Esophagus (tissue), 2 donors: ENCODE data around the gene EXOC3. TPM values are rescaled to one million over a fixed set of nuclear protein-coding genes. Genes with fewer than 3 reads are reported as not detected.

ENCODE experiments used
- H3K27ac ChIP-seq, 2 donors: one replicate each; pipeline ENCODE4 v1.5.1; 2013; ENCODE audit warnings: low read depth in 2 of 2, mild to moderate bottlenecking in 2 of 2, inconsistent platforms in 1 of 2, low read length in 1 of 2, moderate library complexity in 1 of 2
- H3K27me3 ChIP-seq, 2 donors: one replicate each; pipeline ENCODE4 v1.6.1; 2013; ENCODE audit warnings: low read length in 2 of 2, control low read depth in 1 of 2, mild to moderate bottlenecking in 1 of 2; ENCODE audit not compliant: insufficient read depth in 2 of 2, control insufficient read depth in 1 of 2
- H3K36me3 ChIP-seq, 2 donors: one replicate each; pipeline ENCODE4 v1.6.1; 2013; ENCODE audit warnings: low read length in 1 of 2; ENCODE audit not compliant: control insufficient read depth in 2 of 2, insufficient read depth in 2 of 2
- H3K4me1 ChIP-seq, 2 donors: one replicate each; pipeline ENCODE4 v1.6.1; 2013; ENCODE audit warnings: low read length in 1 of 2; ENCODE audit not compliant: control insufficient read depth in 2 of 2, insufficient read depth in 2 of 2
- H3K4me3 ChIP-seq, 2 donors: one replicate each; pipeline ENCODE4 v1.5.1; 2013; ENCODE audit warnings: low read length in 2 of 2, mild to moderate bottlenecking in 2 of 2, low read depth in 1 of 2, moderate library complexity in 1 of 2
- H3K9me3 ChIP-seq, 2 donors: one replicate each; pipeline ENCODE4 v1.6.1; 2013; ENCODE audit warnings: mild to moderate bottlenecking in 2 of 2, low read depth in 1 of 2, low read length in 1 of 2, moderate library complexity in 1 of 2; ENCODE audit not compliant: control insufficient read depth in 2 of 2, insufficient read depth in 1 of 2
- WGBS, 2 donors: extraction: QIAGEN DNeasy Blood & Tissue Kit; methylation state at CpG; one replicate each; pipeline ENCODE4 v1.1.7; 2013; 5-methylcytosine and 5-hydroxymethylcytosine counted together
- polyA plus RNA-seq, 2 donors: library from polyadenylated mRNA; stranded (reverse); fragments of 200-250 nt; gene quantifications; one replicate each; pipeline ENCODE4 v1.2.3, GENCODE V29; 2013
- donor health status: healthy with polysubstance abuse.
- donor health status: Bipolar disorder and iron deficiency.

EXOC3 gene
- polyA plus RNA-seq, 2 donors, result 40.3 to 49.1 TPM

- Histone ChIP-seq H3K36me3 (no peaks in the 10 kb centered on the region), H3K4me3 (no peak overlapping the region), H3K27me3 (no peaks in the 10 kb centered on the region), H3K4me1 (no peaks in the 10 kb centered on the region), H3K27ac (no peak overlapping the region), H3K9me3 (no peaks in the 10 kb centered on the region)
- WGBS, 2 donors, result 62 to 65% methylated on average over 21 of the region's 21 CpGs
Measured at GRCh38 chr5:489689-490080, 46.7 kb downstream of the EXOC3 start.

DNA sequence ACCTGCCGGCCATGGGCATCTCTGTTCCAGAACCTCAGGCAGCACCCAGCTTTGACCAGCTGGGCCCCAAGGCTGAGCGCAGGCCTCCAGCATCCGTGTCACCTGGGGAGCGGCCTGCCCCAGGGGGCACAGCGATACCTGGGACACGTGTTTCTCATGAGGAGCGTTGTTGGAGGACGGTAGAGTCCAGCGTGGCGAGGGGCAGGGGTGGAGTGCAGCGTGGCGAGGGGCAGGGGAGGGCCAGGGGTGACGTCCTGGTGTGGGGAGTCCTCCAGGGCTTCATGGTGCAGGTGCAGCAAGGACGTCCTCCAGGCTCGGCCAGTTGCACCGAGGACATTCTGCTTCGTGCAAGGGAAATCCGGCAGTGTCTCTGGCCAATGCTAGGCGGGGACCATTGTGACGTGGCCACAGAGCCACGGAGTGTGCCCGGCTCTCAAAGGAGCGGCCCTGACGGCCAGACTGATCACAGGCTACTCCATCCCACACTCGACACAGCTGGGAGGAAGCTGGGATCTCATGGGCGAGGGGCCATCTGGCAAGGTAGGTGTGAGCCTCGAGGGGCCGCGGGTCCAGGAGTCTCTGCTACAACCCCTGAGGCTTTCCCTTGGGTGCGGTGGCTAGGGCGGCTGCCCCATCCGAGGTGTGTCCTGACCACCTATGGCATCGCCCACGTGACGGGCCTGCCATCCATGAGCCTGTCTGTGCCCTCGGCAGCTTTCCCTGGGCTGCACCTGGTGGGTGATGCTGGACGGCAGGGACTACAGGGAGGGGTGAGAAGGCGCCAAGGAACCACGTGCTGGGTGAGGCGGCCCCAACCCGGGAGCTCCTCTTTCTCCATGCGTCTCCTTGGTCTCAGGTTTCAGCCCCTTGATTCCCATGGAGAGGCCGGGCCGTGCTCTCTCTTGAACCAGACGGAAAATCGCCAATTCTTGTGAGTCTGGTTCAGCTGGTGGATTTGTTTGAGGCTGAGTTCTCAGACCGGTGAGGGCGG, 47.4 kb downstream of the EXOC3 start:
- H3K4me1 ChIP-seq, result no peaks in the 10 kb centered on the region
- H3K36me3 ChIP-seq, result no peaks in the 10 kb centered on the region
- H3K4me3 ChIP-seq, result no peak overlapping the region
- no peak overlapping the region for H3K27ac ChIP-seq
- no peaks in the 10 kb centered on the region for H3K27me3 ChIP-seq
- 82 to 84% methylated on average over 48 of the region's 48 CpGs for WGBS, 2 donors
- H3K9me3 ChIP-seq, result no peaks in the 10 kb centered on the region

DNA sequence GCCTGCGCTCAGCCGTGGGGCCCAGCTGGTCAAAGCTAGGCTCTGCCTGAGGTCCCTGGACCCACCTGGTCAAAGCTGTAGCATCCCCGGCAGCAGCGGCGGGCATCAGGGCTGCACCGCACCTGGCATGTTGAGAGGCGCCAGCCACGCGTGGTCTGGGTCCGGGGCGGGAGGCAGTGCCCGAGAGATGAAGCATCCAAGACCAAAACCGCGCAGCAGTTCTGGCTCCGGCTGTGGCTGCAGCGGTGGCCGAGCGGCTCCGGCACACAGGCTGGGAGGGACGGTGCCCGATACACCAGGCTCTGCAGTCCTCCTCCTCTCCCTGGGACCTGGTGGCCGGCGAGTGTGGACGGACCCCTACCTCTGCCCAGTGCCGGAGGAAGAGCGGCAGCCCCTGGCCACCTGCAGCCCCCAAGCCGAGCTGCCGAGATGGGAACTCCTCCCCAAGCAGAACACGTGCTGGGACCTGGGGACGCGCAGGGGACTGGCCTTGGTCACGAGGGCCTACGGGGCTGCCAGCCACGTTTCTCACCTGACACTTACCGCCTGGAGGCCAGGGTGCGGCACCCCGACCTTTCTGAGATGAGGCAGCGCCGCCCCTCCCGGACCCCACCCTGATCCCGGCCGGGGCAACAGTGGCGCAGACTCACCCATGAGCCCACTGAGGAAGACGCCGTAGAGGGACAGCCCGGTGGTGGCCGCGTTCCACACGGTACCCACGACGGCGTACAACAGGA, 48.3 kb downstream of the EXOC3 start:
- WGBS, 2 donors, result 86 to 88% methylated on average over 49 to 52 of the region's 52 CpGs
- Histone ChIP-seq H3K36me3 (no peaks in the 10 kb centered on the region), H3K4me3 (no peak overlapping the region), H3K9me3 (no peaks in the 10 kb centered on the region), H3K27ac (no peak overlapping the region), H3K27me3 (no peaks in the 10 kb centered on the region), H3K4me1 (no peaks in the 10 kb centered on the region)

GRCh38 chr5:491856-492155, 48.8 kb downstream of the EXOC3 start:
- H3K9me3 ChIP-seq, result no peaks in the 10 kb centered on the region
- no peak overlapping the region for H3K27ac ChIP-seq
- no peaks in the 10 kb centered on the region for H3K4me1 ChIP-seq
- H3K4me3 ChIP-seq, result no peak overlapping the region
- H3K27me3 ChIP-seq, result no peaks in the 10 kb centered on the region
- WGBS, 2 donors, result 84 to 87% methylated on average over 19 of the region's 19 CpGs
- H3K36me3 ChIP-seq, result no peaks in the 10 kb centered on the region

- Histone ChIP-seq H3K9me3 (no peaks in the 10 kb centered on the region), H3K36me3 (no peaks in the 10 kb centered on the region)
- WGBS, 2 donors, result 47 to 59% methylated on average over 12 to 18 of the region's 18 CpGs
Measured at GRCh38 chr5:492314-492893, 49.4 kb downstream of the EXOC3 start.

DNA sequence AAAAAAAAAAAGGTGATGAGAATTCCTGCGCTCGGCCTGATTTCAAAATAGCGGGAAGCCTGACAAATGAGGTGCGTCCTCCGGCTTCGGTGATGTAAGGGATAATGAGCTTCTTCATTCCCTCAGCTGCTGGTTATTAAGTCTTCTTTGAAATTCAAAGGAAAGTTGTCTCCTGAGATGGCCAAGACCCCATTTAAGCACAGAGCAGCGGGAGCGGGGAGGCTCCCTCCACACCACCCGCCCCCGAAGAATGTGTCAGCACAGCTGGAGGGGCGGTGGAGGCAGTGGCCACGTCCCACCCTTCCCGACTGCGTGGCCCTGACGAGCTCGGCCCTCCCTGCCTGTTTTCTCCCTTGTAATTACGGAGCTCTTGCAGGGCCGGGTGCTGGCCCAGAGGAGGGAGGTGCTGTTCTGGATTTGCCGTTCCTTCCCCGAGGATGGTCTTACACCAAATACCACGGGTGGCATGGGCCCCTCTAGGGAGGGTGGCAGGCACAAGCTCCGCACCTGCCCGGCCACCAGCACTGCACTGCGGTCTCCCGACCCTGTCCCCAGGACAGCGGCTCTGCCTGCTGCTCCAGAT, 50.2 kb downstream of the EXOC3 start:
- Histone ChIP-seq H3K36me3 (no peaks in the 10 kb centered on the region), H3K4me3 (no peak overlapping the region), H3K27ac (no peak overlapping the region), H3K9me3 (no peaks in the 10 kb centered on the region), H3K27me3 (no peaks in the 10 kb centered on the region), H3K4me1 (no peaks in the 10 kb centered on the region)
- WGBS, 2 donors, result 56 to 64% methylated on average over 26 of the region's 26 CpGs

More at GRCh38 chr5:492314-492893, 49.4 kb downstream of the EXOC3 start:
- no peaks in the 10 kb centered on the region for H3K27me3 ChIP-seq
- H3K27ac ChIP-seq, result no peak overlapping the region
- H3K4me3 ChIP-seq, result no peak overlapping the region
- H3K4me1 ChIP-seq, result no peaks in the 10 kb centered on the region

GRCh38 chr5:493758-494157, 50.8 kb downstream of the EXOC3 start:
- WGBS, 2 donors, result 60 to 67% methylated on average over 13 of the region's 13 CpGs
- H3K27ac ChIP-seq, result no peak overlapping the region
- no peaks in the 10 kb centered on the region for H3K4me1 ChIP-seq
- H3K36me3 ChIP-seq, result no peaks in the 10 kb centered on the region
- H3K4me3 ChIP-seq, result no peak overlapping the region
- H3K9me3 ChIP-seq, result no peaks in the 10 kb centered on the region
- no peaks in the 10 kb centered on the region for H3K27me3 ChIP-seq

DNA sequence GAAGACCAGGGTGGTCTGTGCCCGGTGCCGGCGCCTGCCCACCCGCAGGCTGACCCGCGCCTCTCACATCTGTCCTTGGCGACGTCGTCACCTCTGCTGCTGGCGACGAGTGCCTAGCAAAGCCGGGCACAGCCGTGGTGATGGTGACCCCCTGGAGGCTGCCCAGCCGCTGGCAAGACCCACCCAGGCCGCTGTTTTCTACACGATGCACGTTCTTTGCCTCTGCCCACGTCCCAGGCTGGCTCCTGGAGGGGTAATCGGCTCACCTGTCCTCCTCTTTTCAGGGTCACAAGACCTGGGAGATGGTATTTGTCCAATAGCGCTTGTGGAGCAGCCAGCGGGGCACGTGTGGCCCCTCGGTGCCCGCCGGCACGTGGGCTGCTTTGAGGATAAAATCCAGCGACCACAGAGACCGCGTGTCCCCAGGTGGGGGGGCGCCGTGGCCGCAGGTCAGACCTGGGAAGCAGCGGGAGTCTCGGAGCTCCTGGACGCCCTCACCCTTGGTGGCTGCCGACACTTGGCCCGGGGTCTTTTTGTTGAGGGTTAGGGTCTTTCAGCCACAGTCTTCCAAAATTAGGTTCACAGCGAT, 51.8 kb downstream of the EXOC3 start:
- H3K4me1 ChIP-seq, result no peaks in the 10 kb centered on the region
- no peak overlapping the region for H3K4me3 ChIP-seq
- WGBS, 2 donors, result 88 to 89% methylated on average over 38 of the region's 38 CpGs
- H3K27me3 ChIP-seq, result no peaks in the 10 kb centered on the region
- H3K36me3 ChIP-seq, result no peaks in the 10 kb centered on the region
- H3K27ac ChIP-seq, result no peak overlapping the region
- H3K9me3 ChIP-seq, result no peaks in the 10 kb centered on the region

DNA sequence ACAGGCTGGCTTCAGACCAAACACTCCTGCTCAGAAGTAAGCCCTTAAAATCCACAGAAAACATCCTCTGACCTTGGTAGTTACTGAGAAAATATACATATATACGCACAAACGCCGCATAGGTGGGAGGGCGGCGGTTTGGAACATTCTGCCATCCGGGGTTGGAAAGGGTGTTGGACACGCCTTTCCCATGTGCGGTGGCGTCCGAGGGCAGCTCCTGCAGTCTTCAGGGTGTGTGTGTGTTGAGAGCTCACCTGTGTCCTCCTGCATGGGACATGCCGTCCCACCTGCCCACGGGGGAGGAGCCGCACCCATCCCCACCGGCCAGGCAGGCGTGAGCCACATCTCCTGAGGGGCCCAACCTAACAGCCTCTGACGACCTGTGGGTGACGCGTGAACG, 53.1 kb downstream of the EXOC3 start:
- 53 to 55% methylated on average over 19 of the region's 19 CpGs for WGBS, 2 donors
- Histone ChIP-seq H3K27ac (no peak overlapping the region), H3K4me1 (peaks cover 0 to under 1% of the 10 kb centered on the region in 2 donors), H3K4me3 (no peak overlapping the region), H3K36me3 (no peaks in the 10 kb centered on the region), H3K9me3 (no peaks in the 10 kb centered on the region), H3K27me3 (no peaks in the 10 kb centered on the region)
